SK-N-MC (cell line): ENCODE results near the gene SHISA9.

ENCODE experiments used
- EZH2 ChIP-seq: fragments of 200-600 bp; sonication (generic); IDR thresholded peaks from one replicate; pipeline ENCODE4 v1.6.1; 2017; ENCODE audit warnings: antibody characterized with exemption
- FOXP2 ChIP-seq: optimal IDR thresholded peaks from 2 replicates; pipeline ENCODE3; 2011; ENCODE audit warnings: mild to moderate bottlenecking, moderate library complexity; ENCODE audit not compliant: insufficient read depth; ENCODE audit errors: extremely low read length, control extremely low read depth
- POLR2AphosphoS5 ChIP-seq: IDR thresholded peaks from 2 replicates; pipeline ENCODE4 v1.6.1; 2012; ENCODE audit warnings: mild to moderate bottlenecking, low read depth, low read length, borderline replicate concordance

GRCh38 chr16:13181432-13181831 lies 280.0 kb downstream of the SHISA9 start:
- TF ChIP-seq FOXP2 (no peak), EZH2 (no peak), POLR2AphosphoS5 (no peak)
